ENCODE measurements around the gene SLMAP.

Gene SLMAP

GRCh38 chr3:57951066-57951882 is 195.2 kb downstream of the SLMAP start:
- Histone ChIP-seq H4K20me1 (ENCODE audit: insufficient read depth, low read length) (no peaks in the 10 kb centered on the region), H3K79me2 (ENCODE audit: insufficient read depth, low read length) (no peaks in the 10 kb centered on the region), H3K9me3 (ENCODE audit: insufficient read depth, low read length, severe bottlenecking) (no peaks in the 10 kb centered on the region), H3K27ac (ENCODE audit: low read length) (no peak overlapping the region), H3K9ac (ENCODE audit: low read depth, low read length) (no peak overlapping the region), H3K4me2 (ENCODE audit: insufficient read depth, low read length) (no peak overlapping the region), H2AFZ (ENCODE audit: low read depth, low read length) (no peak overlapping the region), H3K4me3 (ENCODE audit: low read depth in 1 of 2, low read length in 2 of 2) (no peak overlapping the region), H3K4me1 (ENCODE audit: insufficient read depth, low read length) (no peaks in the 10 kb centered on the region), H3K27me3 (ENCODE audit: insufficient read depth, low read length, poor library complexity) (no peaks in the 10 kb centered on the region), H3K36me3 (ENCODE audit: insufficient read depth, low read length) (no peaks in the 10 kb centered on the region)
- DNase-seq = no peak
- ATAC-seq (ENCODE audit: insufficient read depth, low read depth) = peak; percentile 52; the same call in 2 of the 3 replicates
- no peak for TF ChIP-seq EZH2 (IDR thresholded peaks at IDR 0.05; ENCODE audit: borderline replicate concordance, low read depth, low read length, severe bottlenecking)
- TF ChIP-seq CTCF (IDR thresholded peaks at IDR 0.05; ENCODE audit: borderline replicate concordance, extremely low read depth, low read length, poor library complexity, severe bottlenecking) = no peak

GRCh38 chr3:57952208-57952631 is 196.1 kb downstream of the SLMAP start:
- Histone ChIP-seq H3K4me3 (ENCODE audit: low read depth in 1 of 2, low read length in 2 of 2) (no peak overlapping the region), H3K36me3 (ENCODE audit: insufficient read depth, low read length) (no peaks in the 10 kb centered on the region), H3K4me2 (ENCODE audit: insufficient read depth, low read length) (no peak overlapping the region), H2AFZ (ENCODE audit: low read depth, low read length) (no peak overlapping the region), H3K4me1 (ENCODE audit: insufficient read depth, low read length) (no peaks in the 10 kb centered on the region), H3K9me3 (ENCODE audit: insufficient read depth, low read length, severe bottlenecking) (no peaks in the 10 kb centered on the region), H4K20me1 (ENCODE audit: insufficient read depth, low read length) (no peaks in the 10 kb centered on the region), H3K9ac (ENCODE audit: low read depth, low read length) (no peak overlapping the region), H3K79me2 (ENCODE audit: insufficient read depth, low read length) (no peaks in the 10 kb centered on the region), H3K27me3 (ENCODE audit: insufficient read depth, low read length, poor library complexity) (no peaks in the 10 kb centered on the region), H3K27ac (ENCODE audit: low read length) (no peak overlapping the region)
- DNase-seq = no peak
- no peak for ATAC-seq (ENCODE audit: insufficient read depth, low read depth)
- TF ChIP-seq CTCF (IDR thresholded peaks at IDR 0.05; ENCODE audit: borderline replicate concordance, extremely low read depth, low read length, poor library complexity, severe bottlenecking) = no peak
- no peak for TF ChIP-seq EZH2 (IDR thresholded peaks at IDR 0.05; ENCODE audit: borderline replicate concordance, low read depth, low read length, severe bottlenecking)

DNA sequence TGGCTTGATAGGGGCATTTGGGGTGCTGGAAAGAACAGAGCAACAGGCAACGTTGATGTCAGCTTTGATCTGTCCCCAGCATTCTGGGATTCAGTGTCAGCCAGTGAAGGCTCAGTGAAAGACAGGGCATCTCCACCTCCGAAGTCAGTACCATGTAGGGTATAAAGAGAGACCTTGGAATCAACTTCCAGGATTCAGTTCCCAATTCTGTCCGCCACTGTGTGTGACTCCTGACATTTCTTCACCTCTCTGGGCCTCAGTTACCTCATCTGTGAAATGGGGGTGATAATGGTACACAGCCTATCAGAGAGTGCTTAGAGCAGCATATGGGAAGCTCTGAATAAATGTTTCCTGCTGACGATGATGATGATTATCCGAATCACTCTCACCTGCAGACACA is 196.5 kb downstream of the SLMAP start:
- H4K20me1 ChIP-seq (ENCODE audit: insufficient read depth, low read length) = no peaks in the 10 kb centered on the region
- no peak for ATAC-seq (ENCODE audit: insufficient read depth, low read depth)
- H3K9me3 ChIP-seq (ENCODE audit: insufficient read depth, low read length, severe bottlenecking) = no peaks in the 10 kb centered on the region
- H3K36me3 ChIP-seq (ENCODE audit: insufficient read depth, low read length) = no peaks in the 10 kb centered on the region
- H3K4me3 ChIP-seq (ENCODE audit: low read depth in 1 of 2, low read length in 2 of 2) = no peak overlapping the region
- no peak overlapping the region for H3K4me2 ChIP-seq (ENCODE audit: insufficient read depth, low read length)
- H3K27ac ChIP-seq (ENCODE audit: low read length) = no peak overlapping the region
- DNase-seq = no peak
- no peaks in the 10 kb centered on the region for H3K79me2 ChIP-seq (ENCODE audit: insufficient read depth, low read length)
- TF ChIP-seq EZH2 (IDR thresholded peaks at IDR 0.05; ENCODE audit: borderline replicate concordance, low read depth, low read length, severe bottlenecking) (no peak), CTCF (IDR thresholded peaks at IDR 0.05; ENCODE audit: borderline replicate concordance, extremely low read depth, low read length, poor library complexity, severe bottlenecking) (no peak)
- H2AFZ ChIP-seq (ENCODE audit: low read depth, low read length) = no peak overlapping the region
- H3K27me3 ChIP-seq (ENCODE audit: insufficient read depth, low read length, poor library complexity) = no peaks in the 10 kb centered on the region
- H3K4me1 ChIP-seq (ENCODE audit: insufficient read depth, low read length) = no peaks in the 10 kb centered on the region
- no peak overlapping the region for H3K9ac ChIP-seq (ENCODE audit: low read depth, low read length)
